ENCODE data around the gene CLRN1. TPM values are rescaled to one million over a fixed set of nuclear protein-coding genes. Genes with fewer than 3 reads are reported as not detected.

Gene CLRN1
- total and polyA plus RNA-seq, 2 of the 13 experiments (the other 11 are each of a cell fraction or from before 2014, with no cell fraction given): not detected

DNA sequence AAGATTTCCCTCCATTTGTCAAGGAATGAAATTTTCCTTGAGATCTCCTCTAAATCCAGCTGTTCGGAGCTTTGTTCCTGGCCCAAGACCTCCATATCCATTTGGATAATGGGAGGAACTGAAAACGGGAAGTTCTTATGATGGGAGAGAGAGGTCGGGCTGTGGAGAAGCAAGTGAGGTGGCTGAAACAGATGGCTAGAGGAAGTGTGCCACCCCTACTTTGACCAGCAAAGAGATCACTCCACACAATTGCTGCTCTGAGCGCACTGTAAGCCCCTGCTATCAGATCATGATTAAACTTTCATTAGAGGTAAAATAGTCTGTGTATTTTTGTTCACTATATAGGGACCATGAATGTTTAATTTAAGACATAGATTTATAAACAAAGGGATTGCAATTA, 67.2 kb downstream of the CLRN1 start, which contains the start of gene MINDY4B (continued):
- TF ChIP-seq HNF4A (CRISPR knock-in tag; IDR thresholded peaks at IDR 0.05): no peak
- TF ChIP-seq JARID2 (CRISPR knock-in tag; IDR thresholded peaks at IDR 0.05; ENCODE audit: insufficient replicate concordance): no peak

DNA sequence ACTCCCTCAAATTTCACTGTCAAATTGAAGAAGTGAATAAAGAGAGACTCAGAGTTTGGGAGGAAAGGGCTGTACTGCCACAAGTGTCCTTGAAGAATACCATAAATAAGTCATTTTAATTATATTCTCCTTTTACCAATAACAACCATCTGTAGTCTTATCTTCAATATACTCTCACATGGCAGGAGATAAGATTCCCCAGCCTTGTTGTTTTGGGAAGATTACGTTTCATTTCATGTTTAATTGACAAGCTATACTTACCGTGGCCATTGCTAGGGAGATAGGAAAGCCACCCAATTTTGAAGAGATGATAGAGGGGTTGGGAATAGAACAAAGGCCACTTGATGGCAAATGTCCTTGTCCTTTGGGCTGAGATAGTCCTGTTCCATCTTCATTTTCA, 69.5 kb downstream of the CLRN1 start:
- DNase-seq (ENCODE audit: low spot score) (no peak), FAIRE-seq (no peak), ATAC-seq (no peak)
- TF ChIP-seq NPAS2 (CRISPR knock-in tag; IDR thresholded peaks at IDR 0.05; ENCODE audit: borderline replicate concordance): no peak
- TF ChIP-seq, protein P1, sequence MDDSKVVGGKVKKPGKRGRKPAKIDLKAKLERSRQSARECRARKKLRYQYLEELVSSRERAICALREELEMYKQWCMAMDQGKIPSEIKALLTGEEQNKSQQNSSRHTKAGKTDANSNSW (CRISPR knock-in tag; IDR thresholded peaks at IDR 0.05; ENCODE audit: borderline replicate concordance): no peak
- no peak for TF ChIP-seq ZNF788 (CRISPR knock-in tag; IDR thresholded peaks at IDR 0.05; ENCODE audit: borderline replicate concordance)
- TF ChIP-seq, protein P2, sequence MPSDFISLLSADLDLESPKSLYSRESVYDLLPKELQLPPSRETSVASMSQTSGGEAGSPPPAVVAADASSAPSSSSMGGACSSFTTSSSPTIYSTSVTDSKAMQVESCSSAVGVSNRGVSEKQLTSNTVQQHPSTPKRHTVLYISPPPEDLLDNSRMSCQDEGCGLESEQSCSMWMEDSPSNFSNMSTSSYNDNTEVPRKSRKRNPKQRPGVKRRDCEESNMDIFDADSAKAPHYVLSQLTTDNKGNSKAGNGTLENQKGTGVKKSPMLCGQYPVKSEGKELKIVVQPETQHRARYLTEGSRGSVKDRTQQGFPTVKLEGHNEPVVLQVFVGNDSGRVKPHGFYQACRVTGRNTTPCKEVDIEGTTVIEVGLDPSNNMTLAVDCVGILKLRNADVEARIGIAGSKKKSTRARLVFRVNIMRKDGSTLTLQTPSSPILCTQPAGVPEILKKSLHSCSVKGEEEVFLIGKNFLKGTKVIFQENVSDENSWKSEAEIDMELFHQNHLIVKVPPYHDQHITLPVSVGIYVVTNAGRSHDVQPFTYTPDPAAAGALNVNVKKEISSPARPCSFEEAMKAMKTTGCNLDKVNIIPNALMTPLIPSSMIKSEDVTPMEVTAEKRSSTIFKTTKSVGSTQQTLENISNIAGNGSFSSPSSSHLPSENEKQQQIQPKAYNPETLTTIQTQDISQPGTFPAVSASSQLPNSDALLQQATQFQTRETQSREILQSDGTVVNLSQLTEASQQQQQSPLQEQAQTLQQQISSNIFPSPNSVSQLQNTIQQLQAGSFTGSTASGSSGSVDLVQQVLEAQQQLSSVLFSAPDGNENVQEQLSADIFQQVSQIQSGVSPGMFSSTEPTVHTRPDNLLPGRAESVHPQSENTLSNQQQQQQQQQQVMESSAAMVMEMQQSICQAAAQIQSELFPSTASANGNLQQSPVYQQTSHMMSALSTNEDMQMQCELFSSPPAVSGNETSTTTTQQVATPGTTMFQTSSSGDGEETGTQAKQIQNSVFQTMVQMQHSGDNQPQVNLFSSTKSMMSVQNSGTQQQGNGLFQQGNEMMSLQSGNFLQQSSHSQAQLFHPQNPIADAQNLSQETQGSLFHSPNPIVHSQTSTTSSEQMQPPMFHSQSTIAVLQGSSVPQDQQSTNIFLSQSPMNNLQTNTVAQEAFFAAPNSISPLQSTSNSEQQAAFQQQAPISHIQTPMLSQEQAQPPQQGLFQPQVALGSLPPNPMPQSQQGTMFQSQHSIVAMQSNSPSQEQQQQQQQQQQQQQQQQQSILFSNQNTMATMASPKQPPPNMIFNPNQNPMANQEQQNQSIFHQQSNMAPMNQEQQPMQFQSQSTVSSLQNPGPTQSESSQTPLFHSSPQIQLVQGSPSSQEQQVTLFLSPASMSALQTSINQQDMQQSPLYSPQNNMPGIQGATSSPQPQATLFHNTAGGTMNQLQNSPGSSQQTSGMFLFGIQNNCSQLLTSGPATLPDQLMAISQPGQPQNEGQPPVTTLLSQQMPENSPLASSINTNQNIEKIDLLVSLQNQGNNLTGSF (CRISPR knock-in tag; IDR thresholded peaks at IDR 0.05): no peak
- no peak for TF ChIP-seq MBD4 (IDR thresholded peaks at IDR 0.05; ENCODE audit: borderline replicate concordance, low read length)
- TF ChIP-seq, protein P3, sequence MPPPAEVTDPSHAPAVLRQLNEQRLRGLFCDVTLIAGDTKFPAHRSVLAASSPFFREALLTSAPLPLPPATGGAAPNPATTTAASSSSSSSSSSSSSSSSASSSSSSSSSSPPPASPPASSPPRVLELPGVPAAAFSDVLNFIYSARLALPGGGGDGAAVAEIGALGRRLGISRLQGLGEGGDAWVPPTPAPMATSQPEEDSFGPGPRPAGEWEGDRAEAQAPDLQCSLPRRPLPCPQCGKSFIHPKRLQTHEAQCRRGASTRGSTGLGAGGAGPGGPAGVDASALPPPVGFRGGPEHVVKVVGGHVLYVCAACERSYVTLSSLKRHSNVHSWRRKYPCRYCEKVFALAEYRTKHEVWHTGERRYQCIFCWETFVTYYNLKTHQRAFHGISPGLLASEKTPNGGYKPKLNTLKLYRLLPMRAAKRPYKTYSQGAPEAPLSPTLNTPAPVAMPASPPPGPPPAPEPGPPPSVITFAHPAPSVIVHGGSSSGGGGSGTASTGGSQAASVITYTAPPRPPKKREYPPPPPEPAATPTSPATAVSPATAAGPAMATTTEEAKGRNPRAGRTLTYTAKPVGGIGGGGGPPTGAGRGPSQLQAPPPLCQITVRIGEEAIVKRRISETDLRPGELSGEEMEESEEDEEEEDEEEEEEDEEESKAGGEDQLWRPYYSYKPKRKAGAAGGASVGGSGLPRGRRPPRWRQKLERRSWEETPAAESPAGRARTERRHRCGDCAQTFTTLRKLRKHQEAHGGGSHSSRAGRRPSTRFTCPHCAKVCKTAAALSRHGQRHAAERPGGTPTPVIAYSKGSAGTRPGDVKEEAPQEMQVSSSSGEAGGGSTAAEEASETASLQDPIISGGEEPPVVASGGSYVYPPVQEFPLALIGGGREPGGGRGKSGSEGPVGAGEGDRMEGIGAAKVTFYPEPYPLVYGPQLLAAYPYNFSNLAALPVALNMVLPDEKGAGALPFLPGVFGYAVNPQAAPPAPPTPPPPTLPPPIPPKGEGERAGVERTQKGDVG (CRISPR knock-in tag; IDR thresholded peaks at IDR 0.05; ENCODE audit: borderline replicate concordance): no peak
- no peak for TF ChIP-seq ZNF598 (CRISPR knock-in tag; IDR thresholded peaks at IDR 0.05; ENCODE audit: borderline replicate concordance)
- TF ChIP-seq, protein P4, sequence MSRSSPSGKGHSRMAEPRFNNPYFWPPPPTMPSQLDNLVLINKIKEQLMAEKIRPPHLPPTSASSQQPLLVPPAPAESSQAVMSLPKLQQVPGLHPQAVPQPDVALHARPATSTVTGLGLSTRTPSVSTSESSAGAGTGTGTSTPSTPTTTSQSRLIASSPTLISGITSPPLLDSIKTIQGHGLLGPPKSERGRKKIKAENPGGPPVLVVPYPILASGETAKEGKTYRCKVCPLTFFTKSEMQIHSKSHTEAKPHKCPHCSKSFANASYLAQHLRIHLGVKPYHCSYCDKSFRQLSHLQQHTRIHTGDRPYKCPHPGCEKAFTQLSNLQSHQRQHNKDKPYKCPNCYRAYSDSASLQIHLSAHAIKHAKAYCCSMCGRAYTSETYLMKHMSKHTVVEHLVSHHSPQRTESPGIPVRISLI (CRISPR knock-in tag; IDR thresholded peaks at IDR 0.05; ENCODE audit: borderline replicate concordance): no peak
- no peak overlapping the region for H2AFZ ChIP-seq (ENCODE audit: low read length)
- no peaks in the 10 kb centered on the region for H3K36me3 ChIP-seq (replicated peaks in 1 of 2; ENCODE audit: control insufficient read depth in 1 of 2, insufficient read depth in 2 of 2, low read length in 2 of 2)
- POLR2A ChIA-PET: no interaction called here
- no peaks in the 10 kb centered on the region for H4K20me1 ChIP-seq (ENCODE audit: insufficient read depth, low read length)
- WGBS (ENCODE audit: low lambda C conversion rate): 24% methylated on average over 2 of the region's 2 CpGs
- intact Hi-C loops (cut with micrococcal nuclease; ENCODE audit: unreplicated experiment): no loop called here
- BruUV-seq (replicated peaks): no TSS peak
- no peaks in the 10 kb centered on the region for H3K79me2 ChIP-seq (ENCODE audit: insufficient read depth, low read length)
- no peak overlapping the region for H3K27ac ChIP-seq (ENCODE audit: extremely low read length, insufficient read depth, low read length)
- no peaks in the 10 kb centered on the region for H3K9me3 ChIP-seq (ENCODE audit: low read length)
- peaks cover 0 to 6% of the 10 kb centered on the region in 2 experiments; a peak in 1 of 5 replicates for H3K27me3 ChIP-seq (ENCODE audit: control insufficient read depth in 1 of 2, insufficient read depth in 2 of 2, low read length in 2 of 2)
- no peak overlapping the region for H3K9ac ChIP-seq (ENCODE audit: insufficient read depth, low read depth, low read length)
- in situ Hi-C loops (cut with HindIII; ENCODE audit: extremely low pct_ligation_motif_present, low pct_unique_long_range_greater_than_20kb): no loop called here
- H3K4me2 ChIP-seq (ENCODE audit: low read depth, low read length): no peak overlapping the region
- no peak overlapping the region for H3K4me3 ChIP-seq (replicated peaks in 1 of 3; ENCODE audit: insufficient read depth in 1 of 3, low read depth in 2 of 3, low read length in 3 of 3)
- H3K4me1 ChIP-seq (ENCODE audit: insufficient read depth, low read length): peaks cover 9% of the 10 kb centered on the region; the same call in 1 of the 2 replicates
- CTCF ChIA-PET (ENCODE audit: low intra/inter-chr PET ratio, low total read pairs): no interaction called here

All from HepG2 (cell line).